Measurements from ENCODE around the gene ZNF562.

ZNF562 gene

DNA sequence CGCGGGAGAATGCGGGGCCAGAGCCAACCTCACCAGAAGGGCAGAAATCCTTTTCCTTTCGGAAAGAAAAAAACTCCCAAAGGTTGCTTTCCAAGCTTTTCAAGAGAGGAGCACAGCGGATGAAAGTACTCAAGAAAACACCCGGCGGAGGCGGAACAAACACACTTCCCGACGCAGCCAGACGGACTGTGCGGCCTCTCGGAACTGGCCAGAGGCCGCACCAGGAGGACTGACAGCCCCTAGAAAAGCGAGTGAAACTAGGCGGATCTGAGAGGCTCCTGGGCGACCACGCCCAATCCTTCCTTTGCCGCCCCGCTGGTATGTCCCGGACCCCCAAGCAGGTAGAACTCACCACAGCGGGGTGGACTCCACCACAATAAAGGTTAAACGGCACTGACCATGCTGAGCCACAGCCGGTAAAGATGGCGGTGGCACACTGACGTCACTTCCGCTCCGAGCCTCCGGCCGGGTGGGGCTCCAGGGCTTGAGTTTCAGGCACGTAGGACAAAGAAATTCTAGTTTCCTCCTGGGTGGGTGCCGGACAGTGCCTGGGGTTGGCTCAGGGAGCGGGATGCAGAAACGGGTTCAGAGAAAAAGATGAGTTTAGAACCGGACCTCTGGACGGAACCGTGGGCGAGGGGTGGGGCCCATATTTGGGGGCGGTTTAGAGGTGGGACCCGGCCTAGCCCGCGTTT is at the start of gene ZNF562:
Gene ZNF562, minus strand, starts transcription at position 438 of the 695 bp plus-strand sequence. CDS start 14,356 bp downstream, outside the sequence.
- TF ChIP-seq, protein P1, sequence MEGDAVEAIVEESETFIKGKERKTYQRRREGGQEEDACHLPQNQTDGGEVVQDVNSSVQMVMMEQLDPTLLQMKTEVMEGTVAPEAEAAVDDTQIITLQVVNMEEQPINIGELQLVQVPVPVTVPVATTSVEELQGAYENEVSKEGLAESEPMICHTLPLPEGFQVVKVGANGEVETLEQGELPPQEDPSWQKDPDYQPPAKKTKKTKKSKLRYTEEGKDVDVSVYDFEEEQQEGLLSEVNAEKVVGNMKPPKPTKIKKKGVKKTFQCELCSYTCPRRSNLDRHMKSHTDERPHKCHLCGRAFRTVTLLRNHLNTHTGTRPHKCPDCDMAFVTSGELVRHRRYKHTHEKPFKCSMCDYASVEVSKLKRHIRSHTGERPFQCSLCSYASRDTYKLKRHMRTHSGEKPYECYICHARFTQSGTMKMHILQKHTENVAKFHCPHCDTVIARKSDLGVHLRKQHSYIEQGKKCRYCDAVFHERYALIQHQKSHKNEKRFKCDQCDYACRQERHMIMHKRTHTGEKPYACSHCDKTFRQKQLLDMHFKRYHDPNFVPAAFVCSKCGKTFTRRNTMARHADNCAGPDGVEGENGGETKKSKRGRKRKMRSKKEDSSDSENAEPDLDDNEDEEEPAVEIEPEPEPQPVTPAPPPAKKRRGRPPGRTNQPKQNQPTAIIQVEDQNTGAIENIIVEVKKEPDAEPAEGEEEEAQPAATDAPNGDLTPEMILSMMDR (IDR thresholded peaks at IDR 0.05; ENCODE audit: low read depth, low read length, poor library complexity, severe bottlenecking): no peak
- TF ChIP-seq EZH2phosphoT487 (IDR thresholded peaks at IDR 0.05; ENCODE audit: borderline replicate concordance, low read length): no peak
- Histone ChIP-seq H3K4me1 (ENCODE audit: control insufficient read depth, low read length) (peaks cover 3% of the 10 kb centered on the region; the same call in 1 of the 2 replicates), H3K9me3 (ENCODE audit: control insufficient read depth, insufficient read depth, low read length) (peaks cover 33% of the 10 kb centered on the region), H3K4me3 (ENCODE audit: low read length) (peak within 1 kb of the TSS; percentile 78), H3K27ac (ENCODE audit: low read depth, low read length) (peak within 1 kb of the TSS; percentile 50), H3F3A (ENCODE audit: control insufficient read depth, insufficient read depth) (0 out of 2 replicates have a peak, but pooled peaks cover 3% of the 10 kb centered on the region), H3K79me2 (ENCODE audit: control insufficient read depth, low read length) (peaks cover 51% of the 10 kb centered on the region), H3K9me2 (replicated peaks; ENCODE audit: control insufficient read depth, low read length) (no peaks in the 10 kb centered on the region), H3K27me3 (ENCODE audit: control insufficient read depth, low read length) (no peaks in the 10 kb centered on the region), H3K36me3 (ENCODE audit: control insufficient read depth, low read length) (peaks cover 38% of the 10 kb centered on the region), H4K20me1 (ENCODE audit: control insufficient read depth, insufficient read depth, low read depth, low read length) (no peaks in the 10 kb centered on the region), H3K4me2 (ENCODE audit: low read length) (peak within 1 kb of the TSS; percentile 49)

DNA sequence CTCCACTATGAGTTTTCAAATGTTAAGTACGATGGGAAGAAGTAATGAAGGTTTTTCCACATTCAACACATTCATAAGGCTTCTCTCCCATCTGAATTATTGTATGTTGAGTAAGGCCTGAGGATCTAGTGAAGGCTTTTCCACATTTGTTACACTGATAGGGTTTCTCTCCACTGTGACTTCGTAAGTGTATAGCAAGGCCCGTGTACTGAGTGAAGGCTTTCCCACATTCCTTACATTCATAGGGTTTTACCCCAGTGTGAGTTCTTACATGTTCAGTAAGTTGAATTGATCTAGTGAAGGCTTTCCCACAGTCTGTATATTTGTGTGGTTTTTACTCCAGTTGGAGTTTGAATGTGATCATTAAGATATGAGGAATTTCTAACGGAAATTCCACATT is 49.3 kb upstream of the ZNF562 start:
- Histone ChIP-seq H3K4me2 (ENCODE audit: low read length) (no peak overlapping the region), H3F3A (ENCODE audit: control insufficient read depth, insufficient read depth) (no peaks in the 10 kb centered on the region), H3K9me3 (ENCODE audit: control insufficient read depth, insufficient read depth, low read length) (peaks cover 4% of the 10 kb centered on the region; the same call in 1 of the 2 replicates), H3K36me3 (ENCODE audit: control insufficient read depth, low read length) (no peaks in the 10 kb centered on the region), H3K79me2 (ENCODE audit: control insufficient read depth, low read length) (no peaks in the 10 kb centered on the region), H4K20me1 (ENCODE audit: control insufficient read depth, insufficient read depth, low read depth, low read length) (no peaks in the 10 kb centered on the region), H3K27ac (ENCODE audit: low read depth, low read length) (no peak overlapping the region), H3K4me1 (ENCODE audit: control insufficient read depth, low read length) (peaks cover 11% of the 10 kb centered on the region), H3K9me2 (replicated peaks; ENCODE audit: control insufficient read depth, low read length) (no peaks in the 10 kb centered on the region), H3K27me3 (ENCODE audit: control insufficient read depth, low read length) (no peaks in the 10 kb centered on the region), H3K4me3 (ENCODE audit: low read length) (no peak overlapping the region)
- TF ChIP-seq EZH2phosphoT487 (IDR thresholded peaks at IDR 0.05; ENCODE audit: borderline replicate concordance, low read length): no peak
- TF ChIP-seq, protein P1 (IDR thresholded peaks at IDR 0.05; ENCODE audit: low read depth, low read length, poor library complexity, severe bottlenecking): no peak

DNA sequence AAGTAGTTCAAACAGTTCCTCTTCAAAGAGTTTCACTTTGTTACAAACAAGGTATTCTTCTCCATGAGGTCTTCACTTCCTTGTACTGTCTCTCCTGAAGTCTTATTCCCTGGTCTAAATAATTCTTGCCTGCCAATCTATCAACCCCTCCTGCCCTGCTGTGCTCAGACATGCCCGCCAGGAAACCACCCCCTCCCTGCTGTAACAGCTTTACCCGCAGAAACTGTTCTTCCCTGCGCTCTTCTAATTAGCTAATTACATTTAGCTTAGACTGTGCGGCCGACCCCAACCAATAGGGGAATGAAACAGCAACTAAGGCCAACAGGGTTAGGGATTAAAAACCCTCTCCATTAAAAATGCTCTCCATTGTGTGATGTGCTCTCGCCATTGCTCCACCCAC is 47.0 kb upstream of the ZNF562 start:
- TF ChIP-seq, protein P1 (IDR thresholded peaks at IDR 0.05; ENCODE audit: low read depth, low read length, poor library complexity, severe bottlenecking): no peak
- TF ChIP-seq EZH2phosphoT487 (IDR thresholded peaks at IDR 0.05; ENCODE audit: borderline replicate concordance, low read length): no peak
- H3K27me3 ChIP-seq (ENCODE audit: control insufficient read depth, low read length): no peaks in the 10 kb centered on the region
- no peaks in the 10 kb centered on the region for H3K79me2 ChIP-seq (ENCODE audit: control insufficient read depth, low read length)
- no peak overlapping the region for H3K27ac ChIP-seq (ENCODE audit: low read depth, low read length)
- H3K36me3 ChIP-seq (ENCODE audit: control insufficient read depth, low read length): no peaks in the 10 kb centered on the region
- no peak overlapping the region for H3K4me3 ChIP-seq (ENCODE audit: low read length)
- H3K9me2 ChIP-seq (replicated peaks; ENCODE audit: control insufficient read depth, low read length): no peaks in the 10 kb centered on the region
- peaks cover 4% of the 10 kb centered on the region; the same call in 1 of the 2 replicates for H3K9me3 ChIP-seq (ENCODE audit: control insufficient read depth, insufficient read depth, low read length)
- peaks cover 11% of the 10 kb centered on the region for H3K4me1 ChIP-seq (ENCODE audit: control insufficient read depth, low read length)
- H3K4me2 ChIP-seq (ENCODE audit: low read length): peak overlapping the region; percentile 27
- H4K20me1 ChIP-seq (ENCODE audit: control insufficient read depth, insufficient read depth, low read depth, low read length): no peaks in the 10 kb centered on the region
- no peaks in the 10 kb centered on the region for H3F3A ChIP-seq (ENCODE audit: control insufficient read depth, insufficient read depth)

Measured in DOHH2 (cell line).